ENCODE results near the gene VAT1L. TPM values are rescaled to one million over a fixed set of nuclear protein-coding genes. Genes with fewer than 3 reads are reported as not detected.

Gene VAT1L
- total RNA-seq, 1 donor from 2014 or later: not detected

GRCh38 chr16:77759201-77759600, 29.2 kb upstream of the VAT1L start:
- Mint-ChIP-seq H3K9me3 (ENCODE audit: low read depth) (peaks cover 4% of the 10 kb centered on the region), H3K4me1 (ENCODE audit: low read depth) (no peaks in the 10 kb centered on the region), H3K4me3 (ENCODE audit: unreplicated experiment) (no peak overlapping the region), H3K36me3 (ENCODE audit: low read depth) (no peaks in the 10 kb centered on the region), H3K27ac (ENCODE audit: unreplicated experiment) (no peak overlapping the region), H3K27me3 (ENCODE audit: low read depth) (peaks cover 3% of the 10 kb centered on the region)
- no peak for DNase-seq (ENCODE audit: low spot score)
- TF ChIP-seq CTCF (IDR thresholded peaks at IDR 0.05): no peak

GRCh38 chr16:77759821-77760220, 28.5 kb upstream of the VAT1L start:
- H3K9me3 Mint-ChIP-seq (ENCODE audit: low read depth): peaks cover 4% of the 10 kb centered on the region
- DNase-seq (ENCODE audit: low spot score): no peak
- no peak overlapping the region for H3K4me3 Mint-ChIP-seq (ENCODE audit: unreplicated experiment)
- no peak overlapping the region for H3K27ac Mint-ChIP-seq (ENCODE audit: unreplicated experiment)
- no peaks in the 10 kb centered on the region for H3K4me1 Mint-ChIP-seq (ENCODE audit: low read depth)
- H3K27me3 Mint-ChIP-seq (ENCODE audit: low read depth): peaks cover 3% of the 10 kb centered on the region
- no peaks in the 10 kb centered on the region for H3K36me3 Mint-ChIP-seq (ENCODE audit: low read depth)
- TF ChIP-seq CTCF (IDR thresholded peaks at IDR 0.05): no peak

- Mint-ChIP-seq H3K9me3 (ENCODE audit: low read depth) (peaks cover 6% of the 10 kb centered on the region), H3K27me3 (ENCODE audit: low read depth) (peaks cover 3% of the 10 kb centered on the region), H3K4me3 (ENCODE audit: unreplicated experiment) (no peak overlapping the region), H3K4me1 (ENCODE audit: low read depth) (no peaks in the 10 kb centered on the region), H3K36me3 (ENCODE audit: low read depth) (no peaks in the 10 kb centered on the region), H3K27ac (ENCODE audit: unreplicated experiment) (no peak overlapping the region)
- no peak for TF ChIP-seq CTCF (IDR thresholded peaks at IDR 0.05)
- no peak for DNase-seq (ENCODE audit: low spot score)
Observed at GRCh38 chr16:77760800-77761199, 27.6 kb upstream of the VAT1L start.

- Mint-ChIP-seq H3K36me3 (ENCODE audit: low read depth) (no peaks in the 10 kb centered on the region), H3K4me3 (ENCODE audit: unreplicated experiment) (no peak overlapping the region), H3K27me3 (ENCODE audit: low read depth) (peaks cover 3% of the 10 kb centered on the region), H3K9me3 (ENCODE audit: low read depth) (peaks cover 6% of the 10 kb centered on the region), H3K4me1 (ENCODE audit: low read depth) (no peaks in the 10 kb centered on the region), H3K27ac (ENCODE audit: unreplicated experiment) (no peak overlapping the region)
- no peak for DNase-seq (ENCODE audit: low spot score)
- no peak for TF ChIP-seq CTCF (IDR thresholded peaks at IDR 0.05)
Observed at GRCh38 chr16:77761204-77761603, 27.2 kb upstream of the VAT1L start.

- Mint-ChIP-seq H3K36me3 (ENCODE audit: low read depth) (no peaks in the 10 kb centered on the region), H3K27ac (ENCODE audit: unreplicated experiment) (no peak overlapping the region), H3K4me3 (ENCODE audit: unreplicated experiment) (no peak overlapping the region), H3K4me1 (ENCODE audit: low read depth) (no peaks in the 10 kb centered on the region), H3K9me3 (ENCODE audit: low read depth) (peaks cover 6% of the 10 kb centered on the region), H3K27me3 (ENCODE audit: low read depth) (peaks cover 3% of the 10 kb centered on the region)
- DNase-seq (ENCODE audit: low spot score): no peak
- TF ChIP-seq CTCF (IDR thresholded peaks at IDR 0.05): no peak
Observed at GRCh38 chr16:77762262-77762661, 26.1 kb upstream of the VAT1L start.

Data from chondrocyte (in vitro differentiated cells).